Epithelial cell of prostate (primary cell): ENCODE data around the gene CCNB1.
"Not testable (repeated sequence)": the region's sequence is repeated elsewhere in the genome, so short reads cannot be mapped to it uniquely, and the experiment has no call there.

Experiments used
- DNase-seq: peaks from one replicate; pipeline ENCODE4 v3.0.0-alpha.2; 2011; ENCODE audit warnings: low read depth, low spot score
- H3K27ac ChIP-seq: fragments of 450-650 bp; 2 replicates; pipeline ENCODE4 v1.5.1; 2017; ENCODE audit warnings: mild to moderate bottlenecking

The CCNB1 gene

DNA sequence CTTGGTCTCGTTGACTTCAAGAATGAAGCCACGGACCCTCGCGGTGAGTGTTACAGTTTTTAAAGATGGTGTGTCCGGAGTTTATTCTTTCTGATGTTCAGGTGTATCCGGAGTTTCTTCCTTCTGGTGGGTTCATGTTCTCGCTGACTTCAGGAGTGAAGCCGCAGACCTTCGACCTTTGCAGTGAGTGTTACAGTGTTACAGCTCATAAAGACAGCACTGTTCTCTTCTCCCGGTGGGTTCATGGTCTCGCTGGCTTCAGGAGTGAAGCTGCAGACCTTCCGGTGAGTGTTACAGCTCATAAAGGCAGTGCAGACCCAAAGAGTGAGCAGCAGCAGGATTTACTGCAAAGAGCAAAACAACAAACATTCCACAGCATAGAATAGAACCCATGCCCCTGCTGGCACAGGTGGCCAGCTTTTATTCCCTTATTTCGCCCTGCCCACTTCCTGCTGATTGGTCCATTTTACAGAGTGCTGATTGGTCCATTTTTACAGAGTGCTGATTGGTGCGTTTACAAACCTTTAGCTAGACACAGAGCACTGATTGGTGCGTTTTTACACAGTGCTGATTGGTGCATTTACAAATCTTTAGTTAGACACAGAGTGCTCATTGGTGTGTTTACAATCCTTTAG lies 14.8 kb downstream of the CCNB1 start:
- not testable (repeated sequence) for DNase-seq, H3K27ac ChIP-seq

- no peak for DNase-seq
- no peak overlapping the region for H3K27ac ChIP-seq
Observed at GRCh38 chr5:69184621-69185020, 17.7 kb downstream of the CCNB1 start.

GRCh38 chr5:69187342-69187741 lies 20.4 kb downstream of the CCNB1 start:
- H3K27ac ChIP-seq, result no peak overlapping the region
- no peak for DNase-seq

DNA sequence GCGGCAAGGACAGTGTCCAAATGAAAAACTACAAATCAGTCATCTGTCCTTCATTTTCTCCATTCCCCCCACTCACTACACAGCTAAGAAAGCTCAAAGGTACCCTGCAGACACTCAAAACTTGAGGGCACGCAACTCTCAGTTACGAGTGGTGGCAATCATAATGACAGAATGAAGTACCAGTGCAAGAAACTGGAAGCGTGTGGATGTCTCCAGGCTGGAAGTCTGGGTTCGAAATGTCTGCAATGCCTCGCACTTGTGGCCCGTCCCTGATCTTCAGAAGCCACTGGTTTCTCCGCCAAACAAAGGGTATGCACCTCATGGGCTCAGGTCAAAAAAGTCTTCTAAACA lies 21.8 kb downstream of the CCNB1 start:
- peak overlapping the region; percentile 59 for H3K27ac ChIP-seq
- DNase-seq, result no peak

DNA sequence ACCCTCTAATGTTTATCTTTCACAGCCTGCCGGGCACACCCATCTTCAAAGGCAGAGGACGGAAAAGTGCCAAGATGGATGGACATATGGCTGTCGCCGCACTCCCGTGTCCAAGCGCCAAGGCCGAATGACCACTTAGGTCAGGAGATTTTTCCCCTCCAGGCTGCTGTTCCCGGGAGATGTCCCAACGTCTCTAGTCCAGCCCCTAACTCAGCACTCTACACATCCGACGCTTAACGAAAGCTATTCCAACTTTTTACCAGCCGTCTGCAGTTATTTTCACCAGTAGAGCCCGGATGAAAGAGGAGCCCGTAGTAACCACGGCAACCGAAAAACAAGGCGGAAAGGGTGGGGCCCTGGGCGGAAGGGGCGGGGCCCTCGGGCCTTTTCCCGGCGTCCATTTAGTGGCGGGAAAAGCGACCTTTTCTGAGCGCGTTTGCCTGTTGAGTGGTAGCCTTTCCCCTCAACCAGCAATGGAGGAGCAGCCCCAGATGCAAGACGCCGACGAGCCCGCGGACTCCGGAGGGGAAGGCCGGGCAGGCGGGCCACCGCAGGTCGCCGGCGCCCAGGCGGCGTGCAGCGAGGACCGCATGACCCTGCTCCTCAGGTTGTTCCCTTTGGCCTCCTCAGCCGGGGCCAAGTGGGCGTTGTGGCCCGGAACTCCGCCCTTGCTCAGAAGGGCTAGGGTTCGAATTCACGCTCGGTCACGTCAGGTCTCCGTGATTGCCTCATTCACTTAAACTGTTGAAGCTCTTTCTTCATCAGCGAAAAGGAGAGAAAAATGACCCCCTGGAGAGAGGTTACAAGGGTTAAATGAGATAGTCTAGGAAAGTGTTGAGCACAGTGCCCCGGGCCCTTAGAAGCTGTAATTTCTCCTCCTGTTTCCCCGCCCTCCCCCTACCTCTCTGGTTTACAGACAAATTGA lies 22.5 kb downstream of the CCNB1 start, which contains the start of gene CENPH:
TSS of gene CENPH (plus strand) at position 422 of the 925 bp plus-strand sequence. CDS start at position 474, 52 bp downstream.
- H3K27ac ChIP-seq, result peak within 1 kb of the TSS; percentile 59

DNA sequence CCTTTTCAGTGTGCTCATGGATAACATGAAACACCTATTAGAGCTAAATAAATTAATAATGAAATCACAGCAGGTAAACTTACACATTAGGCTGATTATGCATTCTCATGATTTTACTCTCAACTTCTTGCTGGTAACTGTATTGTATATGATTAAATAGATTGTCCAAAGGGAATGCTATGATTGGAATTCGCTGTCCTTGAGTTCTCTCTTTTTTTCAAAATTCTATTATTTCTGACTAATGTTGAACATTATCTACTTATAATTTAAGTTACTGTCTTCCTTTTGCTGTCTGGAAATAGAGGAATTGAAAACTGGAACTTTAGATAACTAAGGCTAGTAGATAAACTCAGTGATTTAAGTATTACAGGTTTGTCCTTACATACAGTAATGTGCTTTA lies 35.5 kb downstream of the CCNB1 start:
- H3K27ac ChIP-seq, result no peak overlapping the region
- no peak for DNase-seq

More for the DNA sequence above, 22.5 kb downstream of the CCNB1 start, which contains the start of gene CENPH:
- no peak for DNase-seq

DNA sequence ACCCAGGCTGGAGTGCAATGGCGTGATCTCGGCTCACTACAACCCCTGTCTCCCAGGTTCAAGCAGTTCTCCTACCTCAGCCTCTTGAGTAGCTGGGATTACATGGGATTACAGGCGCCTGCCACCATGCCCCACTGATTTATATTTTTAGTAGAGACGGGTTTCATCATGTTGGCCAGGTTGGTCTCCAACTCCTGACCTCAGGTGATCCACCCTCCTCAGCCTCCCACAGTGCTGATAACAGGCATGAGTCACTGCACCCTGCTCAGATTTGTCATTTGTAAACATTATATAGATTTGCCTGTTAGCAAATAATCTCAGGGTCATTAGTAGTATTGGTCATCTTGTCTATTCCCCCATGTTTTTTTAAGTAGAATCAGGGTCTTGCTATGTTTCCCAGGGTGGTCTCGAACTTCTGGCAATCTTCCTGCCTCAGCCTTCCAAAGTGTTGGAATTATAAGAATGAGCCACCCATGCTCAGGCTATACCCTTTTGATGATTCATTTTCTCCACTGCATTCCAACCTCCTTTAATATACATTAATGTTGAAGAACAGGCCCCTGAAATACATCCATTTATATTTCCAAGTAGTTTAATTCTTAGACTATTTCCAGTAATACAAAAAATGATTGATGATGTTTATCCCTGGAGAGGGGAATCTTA lies 39.7 kb downstream of the CCNB1 start:
- DNase-seq, result no peak
- no peak overlapping the region for H3K27ac ChIP-seq

- H3K27ac ChIP-seq, result no peak overlapping the region
- DNase-seq, result no peak
Observed at GRCh38 chr5:69209602-69210001, 42.7 kb downstream of the CCNB1 start.

DNA sequence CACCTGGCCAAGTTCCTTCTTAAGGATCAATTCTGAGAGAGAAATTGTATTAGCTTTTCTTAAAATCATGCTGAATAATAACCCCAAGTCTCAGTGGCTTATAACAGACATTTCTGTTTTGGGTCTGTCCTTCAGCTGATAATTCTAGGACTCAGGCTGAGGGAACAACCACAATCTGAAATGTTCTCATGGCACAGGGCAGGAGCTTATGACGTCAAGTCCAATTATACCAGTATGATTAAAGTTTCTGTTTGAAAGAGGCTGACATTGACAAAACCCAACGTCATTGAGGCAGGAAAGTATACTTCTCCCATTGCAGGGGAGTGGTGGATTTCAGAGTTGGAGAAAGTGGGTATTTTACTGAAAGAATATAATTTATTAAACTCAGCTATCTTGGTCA lies 44.2 kb downstream of the CCNB1 start:
- no peak overlapping the region for H3K27ac ChIP-seq
- DNase-seq, result no peak

DNA sequence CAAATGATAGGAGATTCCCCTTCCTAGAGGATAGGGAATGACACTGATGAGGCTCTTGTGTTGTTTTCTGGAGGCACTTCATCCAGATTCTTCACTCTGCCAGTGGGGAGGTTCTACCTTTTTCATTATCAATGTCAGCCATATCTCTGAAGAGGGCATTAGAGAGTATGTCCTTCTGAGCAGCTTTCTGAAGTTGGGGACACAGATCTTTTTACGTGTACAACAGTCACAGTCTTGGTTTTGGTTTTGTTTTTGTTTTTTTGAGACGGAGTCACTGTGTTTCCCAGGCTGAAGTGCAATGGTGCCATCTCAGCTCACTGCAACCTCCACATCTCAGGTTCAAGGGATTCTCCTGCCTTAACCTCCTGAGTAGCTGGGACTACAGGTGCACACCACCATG lies 45.1 kb downstream of the CCNB1 start:
- no peak overlapping the region for H3K27ac ChIP-seq
- DNase-seq, result no peak

DNA sequence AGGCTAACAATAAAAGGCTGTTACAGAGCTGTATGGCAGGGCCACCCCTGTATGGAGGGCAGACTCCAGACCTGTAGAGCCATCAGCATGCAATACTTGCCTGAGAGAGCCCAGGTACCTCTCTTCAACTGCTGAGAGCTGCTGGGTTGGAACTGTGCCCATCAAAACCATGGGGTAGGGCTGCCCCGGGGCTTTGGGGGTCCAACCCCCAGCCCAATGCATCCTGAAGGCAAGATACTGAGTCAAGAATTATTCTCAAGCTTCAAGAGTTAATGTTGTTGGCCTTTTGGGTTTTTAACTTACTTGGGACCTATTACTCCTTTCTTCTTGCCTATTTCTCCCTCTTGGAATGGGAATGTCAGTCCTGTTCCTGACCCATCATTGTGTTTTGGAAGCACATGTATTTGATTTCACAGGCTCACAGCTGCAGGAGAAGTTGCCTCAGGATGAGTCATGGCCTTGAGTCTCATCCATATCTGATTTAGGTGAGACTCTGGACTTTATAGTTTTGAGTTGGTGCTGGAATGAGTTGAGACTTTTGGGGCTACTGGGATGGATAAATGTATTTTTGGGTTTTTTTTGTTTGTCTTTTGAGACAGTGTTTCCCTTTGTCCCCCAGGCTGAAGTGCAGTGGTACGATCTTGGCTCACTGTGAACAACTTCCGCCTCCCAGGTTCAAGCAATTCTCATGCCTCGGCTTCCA lies 46.7 kb downstream of the CCNB1 start:
- H3K27ac ChIP-seq, result no peak overlapping the region
- no peak for DNase-seq

DNA sequence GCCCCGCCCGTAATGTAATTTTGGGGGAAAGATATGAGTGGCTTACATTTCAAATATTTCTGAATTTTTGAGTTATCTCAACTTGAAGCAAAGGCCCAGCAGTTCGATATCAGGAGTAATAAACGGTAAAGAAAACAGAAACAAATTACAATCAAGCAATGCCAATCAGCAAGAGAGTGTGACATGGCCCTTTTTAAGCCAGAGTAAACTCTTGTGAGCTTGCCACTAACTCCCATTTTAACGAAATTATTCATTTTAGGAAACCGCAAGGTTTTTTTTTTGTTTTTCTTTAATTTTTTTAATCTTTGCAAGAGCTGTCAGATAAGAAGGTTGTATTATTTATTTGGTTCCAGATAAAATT lies 50.2 kb downstream of the CCNB1 start:
- H3K27ac ChIP-seq, result no peak overlapping the region
- DNase-seq, result no peak

- peak overlapping the region; percentile 67 for H3K27ac ChIP-seq
- DNase-seq, result peak; percentile 50
Observed at GRCh38 chr5:69217548-69218526, 50.9 kb downstream of the CCNB1 start.

- no peak overlapping the region for H3K27ac ChIP-seq
- no peak for DNase-seq
Observed at GRCh38 chr5:69219939-69220338, 53.0 kb downstream of the CCNB1 start.

- DNase-seq, H3K27ac ChIP-seq: not testable (repeated sequence)
Observed at GRCh38 chr5:69220371-69220770, 53.4 kb downstream of the CCNB1 start.

DNA sequence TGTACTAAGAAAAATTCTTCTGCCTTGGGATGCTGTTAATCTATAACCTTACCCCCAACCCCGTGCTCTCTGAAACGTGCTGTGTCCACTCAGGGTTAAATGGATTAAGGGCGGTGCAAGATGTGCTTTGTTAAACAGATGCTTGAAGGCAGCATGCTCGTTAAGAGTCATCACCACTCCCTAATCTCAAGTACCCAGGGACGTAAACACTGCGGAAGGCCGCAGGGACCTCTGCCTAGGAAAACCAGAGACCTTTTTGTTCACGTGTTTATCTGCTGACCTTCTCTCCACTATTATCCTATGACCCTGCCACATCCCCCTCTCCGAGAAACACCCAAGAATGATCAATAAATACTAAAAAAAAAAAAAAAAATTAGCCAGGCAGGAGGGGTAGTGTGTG lies 53.9 kb downstream of the CCNB1 start:
- H3K27ac ChIP-seq, DNase-seq: not testable (repeated sequence)

GRCh38 chr5:69224520-69224919 lies 57.6 kb downstream of the CCNB1 start:
- no peak for DNase-seq

DNA sequence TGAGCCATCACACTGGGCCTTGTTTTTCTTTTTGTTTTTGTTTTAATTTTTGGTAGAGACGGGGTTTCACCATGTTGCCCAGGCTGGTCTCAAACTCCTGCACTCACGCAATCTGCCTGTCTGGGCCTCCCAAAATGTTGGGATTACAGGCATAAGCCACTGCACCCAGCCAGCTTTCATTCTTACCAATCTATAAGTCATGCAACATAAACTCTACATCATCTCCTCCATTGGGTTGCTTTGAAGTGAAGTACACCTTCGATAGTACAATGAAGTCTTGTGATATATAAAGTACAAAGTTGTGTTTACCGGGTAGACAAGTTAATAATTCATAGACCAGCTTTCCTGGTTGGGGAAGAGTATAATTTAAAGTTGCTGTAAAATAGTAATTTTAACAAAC lies 58.9 kb downstream of the CCNB1 start:
- no peak overlapping the region for H3K27ac ChIP-seq
- DNase-seq, result no peak

More at GRCh38 chr5:69224520-69224919, 57.6 kb downstream of the CCNB1 start:
- no peak overlapping the region for H3K27ac ChIP-seq
